Erythroblast (primary cell): Measurements from ENCODE around the gene AACS.

Source experiments
- GATA1 ChIP-seq: IDR thresholded peaks from 2 replicates; pipeline ENCODE4 v1.6.1; 2011; ENCODE audit warnings: low read depth, mild to moderate bottlenecking, control low read depth, low read length, moderate library complexity
- POLR2A ChIP-seq: IDR thresholded peaks from 2 replicates; pipeline ENCODE4 v1.6.1; 2011; ENCODE audit warnings: mild to moderate bottlenecking, low read length

DNA sequence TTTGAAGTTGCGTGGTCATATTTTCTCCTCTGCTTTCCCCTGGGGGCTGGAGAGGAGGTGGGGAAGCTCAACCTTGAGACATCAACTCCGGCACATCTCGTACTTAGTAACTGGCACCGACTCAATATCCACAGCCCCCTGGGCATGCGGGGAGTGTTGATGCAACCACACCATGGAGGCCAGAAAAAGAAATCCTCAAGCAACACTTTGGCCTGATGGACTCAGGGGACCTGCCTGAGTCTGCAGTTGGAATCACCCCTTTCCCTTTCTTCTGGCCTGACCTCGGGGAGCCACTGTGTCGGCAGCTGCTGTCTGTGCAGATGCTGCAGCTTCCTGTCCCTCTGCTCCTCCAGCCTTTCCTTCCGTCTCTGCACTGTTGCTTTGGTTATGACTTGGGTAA lies 11.4 kb upstream of the AACS start:
- TF ChIP-seq POLR2A = no peak
- no peak for TF ChIP-seq GATA1
